ENCODE data around the gene PGAP6.
"Not testable (repeated sequence)": the region's sequence is repeated elsewhere in the genome, so short reads cannot be mapped to it uniquely, and the experiment has no call there.

PGAP6 gene, protein sequence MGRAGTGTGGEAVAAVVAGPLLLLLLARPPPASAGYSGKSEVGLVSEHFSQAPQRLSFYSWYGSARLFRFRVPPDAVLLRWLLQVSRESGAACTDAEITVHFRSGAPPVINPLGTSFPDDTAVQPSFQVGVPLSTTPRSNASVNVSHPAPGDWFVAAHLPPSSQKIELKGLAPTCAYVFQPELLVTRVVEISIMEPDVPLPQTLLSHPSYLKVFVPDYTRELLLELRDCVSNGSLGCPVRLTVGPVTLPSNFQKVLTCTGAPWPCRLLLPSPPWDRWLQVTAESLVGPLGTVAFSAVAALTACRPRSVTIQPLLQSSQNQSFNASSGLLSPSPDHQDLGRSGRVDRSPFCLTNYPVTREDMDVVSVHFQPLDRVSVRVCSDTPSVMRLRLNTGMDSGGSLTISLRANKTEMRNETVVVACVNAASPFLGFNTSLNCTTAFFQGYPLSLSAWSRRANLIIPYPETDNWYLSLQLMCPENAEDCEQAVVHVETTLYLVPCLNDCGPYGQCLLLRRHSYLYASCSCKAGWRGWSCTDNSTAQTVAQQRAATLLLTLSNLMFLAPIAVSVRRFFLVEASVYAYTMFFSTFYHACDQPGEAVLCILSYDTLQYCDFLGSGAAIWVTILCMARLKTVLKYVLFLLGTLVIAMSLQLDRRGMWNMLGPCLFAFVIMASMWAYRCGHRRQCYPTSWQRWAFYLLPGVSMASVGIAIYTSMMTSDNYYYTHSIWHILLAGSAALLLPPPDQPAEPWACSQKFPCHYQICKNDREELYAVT

GRCh38 chr16:381789-382717 is at the start of gene PGAP6:
Gene PGAP6 (minus strand): TSS chr16:381978. CDS start chr16:381821, 157 bp downstream.
- peak; percentile 79 for DNase-seq

GRCh38 chr16:430904-431303 is 49.1 kb upstream of the PGAP6 start:
- DNase-seq, result no peak

DNA sequence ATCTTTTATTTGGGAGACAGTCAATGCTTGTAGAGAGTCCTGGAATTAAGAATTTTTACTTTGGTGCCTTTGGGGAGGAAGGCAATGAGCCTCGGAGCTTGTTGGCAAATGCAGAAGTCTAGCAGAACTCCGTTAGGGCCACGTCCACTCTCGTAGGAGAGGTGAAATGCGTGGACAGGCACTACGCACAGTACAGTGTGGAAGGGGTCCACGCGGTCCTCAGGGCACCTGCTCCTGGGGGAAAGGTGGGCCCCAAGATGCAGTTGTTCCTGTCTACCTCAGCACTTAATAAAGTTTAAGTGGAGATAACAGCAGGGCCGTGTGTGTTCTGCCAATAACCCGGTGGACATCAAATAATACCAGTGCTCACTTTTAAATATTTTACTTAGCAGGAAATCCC is 45.5 kb upstream of the PGAP6 start:
- DNase-seq, result no peak

DNA sequence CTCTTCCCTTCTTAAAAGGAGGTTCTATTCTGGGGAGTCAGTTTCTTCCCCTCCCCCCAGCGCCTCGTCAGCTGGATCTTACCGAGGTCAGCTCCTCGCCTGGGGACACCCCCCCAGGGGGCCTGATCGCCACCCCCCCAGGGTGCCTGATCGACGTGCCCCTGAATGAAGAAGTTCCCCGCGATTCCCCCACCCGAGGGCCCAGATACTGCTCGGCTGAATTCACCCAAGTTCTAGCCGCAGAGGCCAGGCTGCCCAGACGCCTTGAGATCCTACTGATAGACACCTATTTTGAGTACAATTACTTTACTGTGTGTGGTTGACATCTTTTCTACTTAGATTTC is 45.1 kb upstream of the PGAP6 start:
- no peak for DNase-seq

- peak; percentile 26 for DNase-seq
These were observed 44.5 kb upstream of the PGAP6 start for GRCh38 chr16:426115-426905.

GRCh38 chr16:425740-426114 is 43.9 kb upstream of the PGAP6 start:
- no peak for DNase-seq

DNA sequence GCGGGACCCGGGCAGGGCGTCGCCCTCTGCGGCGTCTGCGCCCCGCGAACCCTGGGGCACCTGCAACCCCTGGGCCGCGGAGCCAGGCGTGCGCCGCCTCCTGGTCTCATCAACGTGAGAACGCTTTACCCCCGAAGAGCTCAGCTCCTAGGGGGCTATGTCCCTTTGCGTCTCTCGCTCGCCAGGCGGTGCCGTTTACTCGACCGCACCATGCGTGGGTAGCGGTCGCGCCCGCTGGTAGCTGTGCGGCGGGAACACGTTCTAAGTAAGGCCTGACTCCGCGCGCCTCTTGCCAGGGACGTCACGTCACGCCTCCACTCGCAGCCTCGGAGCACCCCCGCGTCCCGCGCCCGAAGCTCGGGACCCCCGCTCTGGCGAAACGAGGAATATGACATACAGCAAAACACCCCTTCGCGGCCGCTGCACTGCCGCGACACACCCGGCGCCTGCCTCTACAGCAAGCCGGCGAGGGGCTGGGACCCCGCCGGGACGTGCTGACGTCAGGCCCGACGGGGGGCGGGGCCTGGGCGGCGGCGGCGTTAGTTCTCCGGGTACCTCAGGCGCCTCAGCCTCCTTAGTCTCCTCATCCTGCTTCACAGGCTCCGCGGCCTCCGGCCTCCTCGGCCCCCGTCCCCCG is 43.4 kb upstream of the PGAP6 start, which contains the start of gene RAB11FIP3:
Gene RAB11FIP3, plus strand, starts transcription at position 568 of the 637 bp plus-strand sequence. CDS start 358 bp downstream, outside the sequence.
- DNase-seq, result peak; percentile 90

DNA sequence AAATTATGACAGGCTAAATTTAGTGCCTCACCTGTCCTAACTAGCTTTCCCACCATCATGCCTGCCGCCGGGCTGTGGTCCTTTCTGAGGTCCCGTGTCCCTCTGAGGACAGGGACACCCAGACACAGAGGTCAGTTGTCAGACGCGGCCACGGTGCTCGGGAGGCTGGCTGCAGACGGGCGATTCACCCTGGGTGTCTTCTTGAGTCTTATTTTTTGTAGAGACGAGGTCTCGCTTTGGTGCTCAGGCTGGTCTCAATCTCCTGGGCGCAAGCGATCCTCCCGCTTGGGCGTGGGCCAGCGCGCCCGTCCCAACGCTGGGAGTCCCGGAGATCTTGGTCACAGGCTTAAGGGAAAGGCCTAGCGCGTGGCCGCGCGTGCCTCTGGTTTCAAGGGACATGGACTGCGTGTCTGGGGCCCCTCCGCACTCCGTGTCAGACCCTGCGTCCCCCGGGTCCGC is 42.9 kb upstream of the PGAP6 start:
- no peak for DNase-seq

DNA sequence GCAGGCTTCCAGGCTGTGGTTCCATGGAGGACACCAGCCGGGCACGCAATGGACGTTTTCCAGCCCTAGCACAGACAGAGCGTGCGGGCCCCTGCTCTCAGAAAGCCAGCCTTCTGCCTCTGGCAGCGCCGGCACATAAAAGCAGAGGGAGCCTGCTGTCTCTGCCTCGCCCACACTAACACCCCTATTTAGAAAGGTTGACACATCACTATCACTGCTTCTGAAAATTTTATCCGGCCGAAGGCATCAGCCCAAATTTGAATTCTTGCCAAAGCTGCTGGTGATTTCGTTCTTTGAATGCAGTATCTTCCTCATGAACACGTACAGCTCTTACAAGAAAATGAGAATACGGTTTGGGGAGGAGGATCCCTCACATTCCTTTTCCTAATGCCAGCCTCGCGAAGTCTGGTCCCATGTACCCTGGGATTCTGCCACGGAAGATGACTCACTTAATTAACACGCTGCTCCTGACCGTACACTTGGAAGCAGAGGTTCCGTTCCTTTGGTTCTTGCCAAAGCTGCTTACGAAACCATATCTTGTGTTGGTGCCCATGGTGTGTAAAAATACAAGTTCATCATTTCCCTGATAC is 42.4 kb upstream of the PGAP6 start:
- no peak for DNase-seq

- DNase-seq, result not testable (repeated sequence)
These were observed 40.4 kb upstream of the PGAP6 start for GRCh38 chr16:422179-422578.

GRCh38 chr16:415170-415498 is 33.4 kb upstream of the PGAP6 start:
- not testable (repeated sequence) for DNase-seq

- no peak for DNase-seq
These were observed 32.8 kb upstream of the PGAP6 start for GRCh38 chr16:414395-415169.

- no peak for DNase-seq
These were observed 29.9 kb upstream of the PGAP6 start for GRCh38 chr16:411576-412265.

- DNase-seq, result no peak
These were observed 28.9 kb upstream of the PGAP6 start for GRCh38 chr16:410516-411178.

GRCh38 chr16:407253-407652 is 25.5 kb upstream of the PGAP6 start:
- DNase-seq, result no peak

GRCh38 chr16:405548-406506 is 24.0 kb upstream of the PGAP6 start:
- no peak for DNase-seq

- DNase-seq, result no peak
These were observed 23.3 kb upstream of the PGAP6 start for GRCh38 chr16:404971-405486.
